HPDE6-E6E7 (cell line): ENCODE results near the gene POP7.
"Not testable (repeated sequence)": the region's sequence is repeated elsewhere in the genome, so short reads cannot be mapped to it uniquely, and the experiment has no call there.

Source experiments
- DNase-seq: peaks from one replicate; pipeline ENCODE4 v3.0.0; 2011; ENCODE audit warnings: missing footprints; ENCODE audit errors: extremely low spot score

Gene POP7

GRCh38 chr7:100705753-100706671 is at the start of gene POP7:
Gene POP7 (plus strand): TSS chr7:100706121. CDS start chr7:100706831, 710 bp downstream.
- DNase-seq, result peak; percentile 94

- DNase-seq, result not testable (repeated sequence)
Observed at GRCh38 chr7:100662194-100662776, 43.6 kb upstream of the POP7 start.

GRCh38 chr7:100665168-100665726 is 40.7 kb upstream of the POP7 start:
- DNase-seq, result no peak

GRCh38 chr7:100667331-100668068 is 38.4 kb upstream of the POP7 start:
- no peak for DNase-seq

GRCh38 chr7:100668069-100668449 is 37.9 kb upstream of the POP7 start:
- DNase-seq, result no peak

- not testable (repeated sequence) for DNase-seq
Observed at GRCh38 chr7:100669106-100669505, 36.8 kb upstream of the POP7 start.

- no peak for DNase-seq
Observed at GRCh38 chr7:100670074-100670473, 35.8 kb upstream of the POP7 start.

- no peak for DNase-seq
Observed at GRCh38 chr7:100671353-100672327, 34.3 kb upstream of the POP7 start.

- DNase-seq, result peak; percentile 91
Observed at GRCh38 chr7:100673302-100673941, 32.5 kb upstream of the POP7 start, which contains the start of gene GNB2. Gene GNB2 (plus strand): TSS chr7:100673740. CDS start chr7:100676266, 2,526 bp downstream.

- DNase-seq, result no peak
Observed at GRCh38 chr7:100673942-100674410, 31.9 kb upstream of the POP7 start.

GRCh38 chr7:100674411-100675104 is 31.4 kb upstream of the POP7 start:
- no peak for DNase-seq

- no peak for DNase-seq
Observed at GRCh38 chr7:100675105-100675451, 30.8 kb upstream of the POP7 start.

- DNase-seq, result no peak
Observed at GRCh38 chr7:100675581-100676350, 30.2 kb upstream of the POP7 start.

GRCh38 chr7:100676501-100677306 is 29.2 kb upstream of the POP7 start:
- no peak for DNase-seq

GRCh38 chr7:100677308-100678267 is 28.3 kb upstream of the POP7 start:
- no peak for DNase-seq

GRCh38 chr7:100678291-100678984 is 27.5 kb upstream of the POP7 start:
- DNase-seq, result no peak
